ENCODE measurements around the gene GPR42.

GPR42 gene

GRCh38 chr19:35370722-35371121 is at the start of gene GPR42:
Gene GPR42, plus strand, starts transcription at chr19:35371068. Its CDS starts 292 bp downstream, at chr19:35371360.
- Histone ChIP-seq H3K4me3 (ENCODE audit: low read depth, low read length) (no peak within 1 kb of the TSS), H3K27ac (ENCODE audit: low read depth, low read length) (no peak within 1 kb of the TSS), H3K27me3 (ENCODE audit: control insufficient read depth, insufficient read depth, low read length) (no peaks in the 10 kb centered on the region), H3K36me3 (ENCODE audit: control insufficient read depth, insufficient read depth, low read length) (no peaks in the 10 kb centered on the region), H3K9me3 (ENCODE audit: control insufficient read depth, insufficient read depth, low read length) (no peaks in the 10 kb centered on the region), H3K9ac (ENCODE audit: low read depth, low read length) (no peak within 1 kb of the TSS), H3K4me1 (ENCODE audit: control insufficient read depth, insufficient read depth, low read length) (no peaks in the 10 kb centered on the region)

- no peak overlapping the region for H3K4me3 ChIP-seq (ENCODE audit: low read depth, low read length)
- H3K4me1 ChIP-seq (ENCODE audit: control insufficient read depth, insufficient read depth, low read length) = no peaks in the 10 kb centered on the region
- H3K9ac ChIP-seq (ENCODE audit: low read depth, low read length) = no peak overlapping the region
- no peaks in the 10 kb centered on the region for H3K36me3 ChIP-seq (ENCODE audit: control insufficient read depth, insufficient read depth, low read length)
- H3K27me3 ChIP-seq (ENCODE audit: control insufficient read depth, insufficient read depth, low read length) = no peaks in the 10 kb centered on the region
- no peaks in the 10 kb centered on the region; the same call in 1 of the 2 replicates for H3K9me3 ChIP-seq (ENCODE audit: control insufficient read depth, insufficient read depth, low read length)
- H3K27ac ChIP-seq (ENCODE audit: low read depth, low read length) = no peak overlapping the region
Measured at GRCh38 chr19:35321291-35321690, 49.6 kb upstream of the GPR42 start.

DNA sequence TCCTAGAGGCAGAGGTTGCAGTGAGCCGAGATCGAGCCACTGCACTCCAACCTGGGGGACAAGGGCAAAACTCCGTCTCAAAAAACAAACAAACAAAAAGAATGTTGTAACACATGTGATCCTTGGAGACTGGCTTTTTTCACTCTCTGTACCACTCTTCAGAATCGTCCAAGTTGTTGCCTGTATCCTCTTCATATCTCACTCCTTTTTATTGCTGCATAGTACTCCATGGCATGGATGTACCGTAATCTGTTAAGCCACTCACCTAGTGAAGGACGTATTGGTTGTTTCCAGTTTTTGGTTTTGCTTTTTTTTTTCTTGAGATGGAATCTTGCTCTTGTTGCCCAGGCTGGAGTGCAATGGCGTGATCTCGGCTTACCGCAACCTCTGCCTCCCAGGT is 48.9 kb upstream of the GPR42 start:
- Histone ChIP-seq H3K9me3 (ENCODE audit: control insufficient read depth, insufficient read depth, low read length) (no peaks in the 10 kb centered on the region; the same call in 1 of the 2 replicates), H3K4me3 (ENCODE audit: low read depth, low read length) (no peak overlapping the region), H3K36me3 (ENCODE audit: control insufficient read depth, insufficient read depth, low read length) (no peaks in the 10 kb centered on the region), H3K27me3 (ENCODE audit: control insufficient read depth, insufficient read depth, low read length) (no peaks in the 10 kb centered on the region), H3K9ac (ENCODE audit: low read depth, low read length) (no peak overlapping the region), H3K4me1 (ENCODE audit: control insufficient read depth, insufficient read depth, low read length) (no peaks in the 10 kb centered on the region), H3K27ac (ENCODE audit: low read depth, low read length) (no peak overlapping the region)

DNA sequence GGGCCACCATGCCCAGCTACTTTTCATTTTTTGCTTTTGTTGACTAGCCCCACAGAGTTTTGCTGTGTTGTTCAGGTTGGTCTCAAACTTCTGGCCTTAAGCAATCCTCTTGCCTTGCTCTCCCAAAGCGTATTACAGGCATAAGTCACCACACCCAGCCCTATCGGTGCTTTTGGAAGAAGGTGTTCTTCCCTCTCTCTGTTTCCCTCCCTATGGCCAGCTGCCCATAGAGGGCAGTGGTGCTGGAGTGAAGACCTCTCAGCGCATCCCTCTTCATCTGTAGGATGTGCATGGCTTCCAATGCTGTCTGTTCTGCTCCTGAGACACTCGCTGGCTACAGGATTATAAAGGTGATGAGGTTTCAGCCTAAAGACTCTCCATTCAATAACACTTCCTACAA is 43.2 kb upstream of the GPR42 start:
- Histone ChIP-seq H3K27ac (ENCODE audit: low read depth, low read length) (no peak overlapping the region), H3K4me1 (ENCODE audit: control insufficient read depth, insufficient read depth, low read length) (no peaks in the 10 kb centered on the region), H3K4me3 (ENCODE audit: low read depth, low read length) (no peak overlapping the region), H3K9me3 (ENCODE audit: control insufficient read depth, insufficient read depth, low read length) (no peaks in the 10 kb centered on the region), H3K27me3 (ENCODE audit: control insufficient read depth, insufficient read depth, low read length) (no peaks in the 10 kb centered on the region), H3K9ac (ENCODE audit: low read depth, low read length) (no peak overlapping the region), H3K36me3 (ENCODE audit: control insufficient read depth, insufficient read depth, low read length) (no peaks in the 10 kb centered on the region)

DNA sequence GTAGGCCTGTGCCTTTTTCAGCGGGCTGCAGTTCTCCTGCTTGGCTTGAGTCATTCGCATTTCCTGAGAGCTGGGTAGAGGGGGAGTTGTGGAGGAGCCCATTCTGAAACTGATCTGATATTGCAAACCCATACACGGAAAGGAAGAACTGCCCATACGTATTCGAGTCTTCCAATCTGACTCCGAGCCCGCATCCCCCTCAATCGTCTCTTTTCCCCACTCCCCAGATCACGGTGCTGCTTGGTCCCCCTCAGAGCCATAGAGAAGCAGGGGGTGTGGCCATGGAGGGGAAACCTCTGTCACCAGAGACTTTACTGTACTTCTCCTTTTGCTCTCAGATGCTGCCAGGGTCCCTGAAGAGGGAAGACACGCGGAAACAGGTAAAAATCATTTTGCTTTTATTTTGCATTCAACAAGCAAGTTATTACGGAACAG is 42.0 kb upstream of the GPR42 start, which contains the start of gene CD22:
Gene CD22 (plus strand): TSS at position 337 of the 435 bp plus-strand sequence. CDS start 2,854 bp downstream, outside the sequence.
- no peaks in the 10 kb centered on the region for H3K4me1 ChIP-seq (ENCODE audit: control insufficient read depth, insufficient read depth, low read length)
- no peak within 1 kb of the TSS for H3K27ac ChIP-seq (ENCODE audit: low read depth, low read length)
- H3K9me3 ChIP-seq (ENCODE audit: control insufficient read depth, insufficient read depth, low read length) = no peaks in the 10 kb centered on the region
- H3K36me3 ChIP-seq (ENCODE audit: control insufficient read depth, insufficient read depth, low read length) = no peaks in the 10 kb centered on the region
- H3K4me3 ChIP-seq (ENCODE audit: low read depth, low read length) = no peak within 1 kb of the TSS
- H3K9ac ChIP-seq (ENCODE audit: low read depth, low read length) = no peak within 1 kb of the TSS
- no peaks in the 10 kb centered on the region for H3K27me3 ChIP-seq (ENCODE audit: control insufficient read depth, insufficient read depth, low read length)

DNA sequence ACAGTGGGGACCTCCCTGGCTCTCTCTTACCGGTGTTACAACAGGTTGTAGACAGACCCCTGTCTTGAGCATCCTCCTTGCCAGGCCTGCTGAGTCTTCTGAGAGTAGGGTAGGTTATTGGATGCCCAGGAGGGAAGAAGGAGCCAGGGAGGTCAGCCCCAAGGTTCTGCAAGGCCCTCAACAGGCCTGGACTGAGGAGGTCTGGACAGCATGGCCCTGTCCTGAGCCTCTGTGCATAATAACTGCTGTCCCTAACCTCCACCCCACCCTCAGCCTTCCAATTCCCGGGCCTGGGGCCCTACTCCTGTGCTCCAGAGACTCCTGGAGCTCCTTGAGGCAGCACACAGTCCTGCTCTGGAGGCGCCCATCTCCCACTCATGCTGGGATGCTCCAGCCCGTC is 41.5 kb upstream of the GPR42 start:
- Histone ChIP-seq H3K4me1 (ENCODE audit: control insufficient read depth, insufficient read depth, low read length) (no peaks in the 10 kb centered on the region), H3K36me3 (ENCODE audit: control insufficient read depth, insufficient read depth, low read length) (no peaks in the 10 kb centered on the region), H3K9ac (ENCODE audit: low read depth, low read length) (no peak overlapping the region), H3K9me3 (ENCODE audit: control insufficient read depth, insufficient read depth, low read length) (no peaks in the 10 kb centered on the region), H3K27me3 (ENCODE audit: control insufficient read depth, insufficient read depth, low read length) (no peaks in the 10 kb centered on the region), H3K27ac (ENCODE audit: low read depth, low read length) (no peak overlapping the region), H3K4me3 (ENCODE audit: low read depth, low read length) (no peak overlapping the region)

DNA sequence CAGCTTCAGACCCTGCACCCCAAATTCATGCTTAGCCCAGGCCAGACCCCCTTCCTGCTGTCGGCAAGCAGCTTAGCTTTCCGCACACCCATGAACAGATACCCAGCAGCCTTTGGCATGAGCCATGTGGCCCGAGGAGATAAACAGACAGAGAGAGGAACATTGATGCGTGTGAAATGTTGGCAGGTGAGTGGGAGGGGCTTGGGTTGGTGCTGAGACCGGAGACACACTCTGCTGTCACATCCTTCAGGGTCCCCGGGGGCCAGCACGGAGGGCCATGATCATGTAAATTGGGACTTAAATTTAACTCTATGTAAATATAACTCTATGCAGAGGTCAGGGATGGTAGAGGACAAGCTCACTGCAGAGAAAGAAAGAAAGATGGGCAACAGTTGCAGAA is 40.4 kb upstream of the GPR42 start:
- no peak overlapping the region for H3K4me3 ChIP-seq (ENCODE audit: low read depth, low read length)
- H3K27me3 ChIP-seq (ENCODE audit: control insufficient read depth, insufficient read depth, low read length) = no peaks in the 10 kb centered on the region
- no peak overlapping the region for H3K27ac ChIP-seq (ENCODE audit: low read depth, low read length)
- no peak overlapping the region for H3K9ac ChIP-seq (ENCODE audit: low read depth, low read length)
- no peaks in the 10 kb centered on the region for H3K9me3 ChIP-seq (ENCODE audit: control insufficient read depth, insufficient read depth, low read length)
- H3K4me1 ChIP-seq (ENCODE audit: control insufficient read depth, insufficient read depth, low read length) = no peaks in the 10 kb centered on the region
- no peaks in the 10 kb centered on the region for H3K36me3 ChIP-seq (ENCODE audit: control insufficient read depth, insufficient read depth, low read length)

DNA sequence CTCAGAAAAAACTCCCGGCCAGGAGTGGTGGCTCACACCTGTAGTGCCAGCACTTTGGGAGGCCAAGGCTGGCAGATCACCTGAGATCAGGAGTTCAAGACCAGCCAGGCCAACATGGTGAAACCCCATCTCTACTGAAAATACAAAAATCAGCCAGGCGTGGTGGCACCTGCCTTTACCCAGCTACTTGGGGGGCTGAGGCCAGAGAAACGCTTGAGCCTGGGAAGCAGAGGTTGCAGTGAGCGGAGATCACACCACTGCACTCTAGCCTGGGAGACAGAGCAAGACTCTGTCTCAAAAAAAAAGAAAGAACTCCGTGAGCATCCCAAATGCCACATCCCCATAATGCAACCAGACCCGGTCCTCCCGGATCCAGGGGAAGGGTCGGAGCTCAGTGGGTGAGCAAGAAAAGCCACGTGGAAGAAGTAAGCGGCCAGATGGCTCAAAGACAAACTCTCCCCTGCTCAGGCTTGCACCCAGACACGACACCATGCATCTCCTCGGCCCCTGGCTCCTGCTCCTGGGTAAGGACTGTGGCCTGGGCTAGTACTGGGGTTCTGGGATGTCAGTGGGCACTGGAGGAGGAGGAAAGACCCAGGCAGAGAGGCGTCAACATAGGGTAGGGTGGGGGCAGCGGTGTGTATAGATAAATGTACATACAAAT is 39.2 kb upstream of the GPR42 start:
- no peaks in the 10 kb centered on the region for H3K4me1 ChIP-seq (ENCODE audit: control insufficient read depth, insufficient read depth, low read length)
- no peaks in the 10 kb centered on the region for H3K9me3 ChIP-seq (ENCODE audit: control insufficient read depth, insufficient read depth, low read length)
- H3K9ac ChIP-seq (ENCODE audit: low read depth, low read length) = no peak overlapping the region
- H3K27ac ChIP-seq (ENCODE audit: low read depth, low read length) = no peak overlapping the region
- H3K27me3 ChIP-seq (ENCODE audit: control insufficient read depth, insufficient read depth, low read length) = no peaks in the 10 kb centered on the region
- H3K36me3 ChIP-seq (ENCODE audit: control insufficient read depth, insufficient read depth, low read length) = no peaks in the 10 kb centered on the region
- H3K4me3 ChIP-seq (ENCODE audit: low read depth, low read length) = no peak overlapping the region

GRCh38 chr19:35332817-35333216 is 38.1 kb upstream of the GPR42 start:
- Histone ChIP-seq H3K27me3 (ENCODE audit: control insufficient read depth, insufficient read depth, low read length) (no peaks in the 10 kb centered on the region), H3K9me3 (ENCODE audit: control insufficient read depth, insufficient read depth, low read length) (no peaks in the 10 kb centered on the region), H3K9ac (ENCODE audit: low read depth, low read length) (no peak overlapping the region), H3K27ac (ENCODE audit: low read depth, low read length) (no peak overlapping the region), H3K36me3 (ENCODE audit: control insufficient read depth, insufficient read depth, low read length) (no peaks in the 10 kb centered on the region), H3K4me3 (ENCODE audit: low read depth, low read length) (no peak overlapping the region), H3K4me1 (ENCODE audit: control insufficient read depth, insufficient read depth, low read length) (no peaks in the 10 kb centered on the region)

DNA sequence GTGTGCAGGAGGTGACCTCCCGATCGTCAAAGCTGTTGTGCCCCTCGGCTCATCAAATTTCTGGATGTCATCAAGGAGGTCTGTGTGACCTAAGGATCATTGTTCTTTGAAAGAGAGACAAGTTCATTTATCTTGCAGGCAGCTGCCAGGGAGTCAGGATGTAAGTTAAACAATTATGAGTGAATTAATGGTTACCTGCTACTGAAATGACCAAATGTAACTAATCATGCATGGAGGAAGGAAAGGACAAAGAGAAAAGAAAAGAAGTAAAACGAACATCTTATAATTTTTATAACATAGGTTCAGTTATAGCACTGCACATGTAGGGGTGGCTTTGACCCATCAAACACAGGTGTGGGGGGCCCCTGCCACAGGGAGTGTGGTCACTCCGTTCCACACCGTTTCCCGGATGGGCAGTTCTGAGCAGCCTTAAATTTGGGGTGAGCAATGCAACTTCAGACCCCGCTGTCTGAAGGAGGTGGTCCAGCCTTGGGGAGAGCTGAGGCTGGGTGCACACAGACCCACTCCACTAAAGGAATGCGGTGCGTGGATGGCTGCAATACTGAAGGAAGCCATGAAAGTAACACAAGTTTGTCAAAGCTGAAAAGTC is 36.6 kb upstream of the GPR42 start:
- no peak overlapping the region for H3K9ac ChIP-seq (ENCODE audit: low read depth, low read length)
- H3K27ac ChIP-seq (ENCODE audit: low read depth, low read length) = no peak overlapping the region
- no peak overlapping the region for H3K4me3 ChIP-seq (ENCODE audit: low read depth, low read length)
- no peaks in the 10 kb centered on the region for H3K27me3 ChIP-seq (ENCODE audit: control insufficient read depth, insufficient read depth, low read length)
- H3K36me3 ChIP-seq (ENCODE audit: control insufficient read depth, insufficient read depth, low read length) = no peaks in the 10 kb centered on the region
- H3K4me1 ChIP-seq (ENCODE audit: control insufficient read depth, insufficient read depth, low read length) = no peaks in the 10 kb centered on the region
- no peaks in the 10 kb centered on the region for H3K9me3 ChIP-seq (ENCODE audit: control insufficient read depth, insufficient read depth, low read length)

GRCh38 chr19:35336166-35336955 is 34.5 kb upstream of the GPR42 start:
- no peaks in the 10 kb centered on the region for H3K9me3 ChIP-seq (ENCODE audit: control insufficient read depth, insufficient read depth, low read length)
- no peak overlapping the region for H3K27ac ChIP-seq (ENCODE audit: low read depth, low read length)
- no peaks in the 10 kb centered on the region for H3K36me3 ChIP-seq (ENCODE audit: control insufficient read depth, insufficient read depth, low read length)
- H3K4me3 ChIP-seq (ENCODE audit: low read depth, low read length) = no peak overlapping the region
- H3K4me1 ChIP-seq (ENCODE audit: control insufficient read depth, insufficient read depth, low read length) = no peaks in the 10 kb centered on the region
- H3K9ac ChIP-seq (ENCODE audit: low read depth, low read length) = no peak overlapping the region
- no peaks in the 10 kb centered on the region for H3K27me3 ChIP-seq (ENCODE audit: control insufficient read depth, insufficient read depth, low read length)

Data from HUES48 (cell line).